Progenitor cell of endocrine pancreas (in vitro differentiated cells): ENCODE results near the gene NLRP8. TPM values are rescaled to one million over a fixed set of nuclear protein-coding genes. Genes with fewer than 3 reads are reported as not detected.
"Not testable (repeated sequence)": the region's sequence is repeated elsewhere in the genome, so short reads cannot be mapped to it uniquely, and the experiment has no call there.

ENCODE experiments used
- DNase-seq: peaks from one replicate; pipeline ENCODE4 v3.0.0; 2021; ENCODE audit warnings: low spot score; ENCODE audit not compliant: unreplicated experiment
- H3K27ac Mint-ChIP-seq: 2 replicates; pipeline ENCODE4 v1.8.0; 2021; ENCODE audit warnings: mild to moderate bottlenecking, moderate library complexity, mixed read lengths
- H3K27me3 Mint-ChIP-seq: 2 replicates; pipeline ENCODE4 v1.8.0; 2021; ENCODE audit warnings: mixed read lengths
- H3K36me3 Mint-ChIP-seq: 2 replicates; pipeline ENCODE4 v1.8.0; 2022; ENCODE audit warnings: mixed read lengths; ENCODE audit not compliant: insufficient read depth
- H3K4me1 Mint-ChIP-seq: 2 replicates; pipeline ENCODE4 v1.8.0; 2021; ENCODE audit warnings: low read depth, mixed read lengths
- H3K4me3 Mint-ChIP-seq: 2 replicates; pipeline ENCODE4 v1.8.0; 2021; ENCODE audit warnings: low read depth, mild to moderate bottlenecking, moderate library complexity, mixed read lengths
- H3K9me3 Mint-ChIP-seq: 2 replicates; pipeline ENCODE4 v1.8.0; 2021; ENCODE audit warnings: low read depth, mixed read lengths
- CTCF ChIP-seq: fragments of 200-600 bp; sonication (generic); IDR thresholded peaks from one replicate; pipeline ENCODE4 v1.5.0; 2021; ENCODE audit warnings: antibody characterized with exemption, mild to moderate bottlenecking; ENCODE audit not compliant: unreplicated experiment
- total RNA-seq: library from RNA; stranded (reverse); gene quantifications from 2 replicates; pipeline ENCODE4 v1.2.1, GENCODE V29; 2021

The NLRP8 gene
- total RNA-seq, 1 donor from 2014 or later: not detected

GRCh38 chr19:55940306-55940705, 7.3 kb upstream of the NLRP8 start:
- Mint-ChIP-seq H3K27ac (no peak overlapping the region), H3K4me3 (no peak overlapping the region), H3K36me3 (peaks cover 14% of the 10 kb centered on the region), H3K27me3 (no peaks in the 10 kb centered on the region), H3K4me1 (no peaks in the 10 kb centered on the region), H3K9me3 (peaks cover 55% of the 10 kb centered on the region)
- no peak for DNase-seq
- no peak for TF ChIP-seq CTCF

- not testable (repeated sequence) for H3K4me3 Mint-ChIP-seq, H3K27me3 Mint-ChIP-seq, H3K27ac Mint-ChIP-seq, H3K4me1 Mint-ChIP-seq, H3K36me3 Mint-ChIP-seq, DNase-seq
- H3K9me3 Mint-ChIP-seq: peaks cover 39% of the 10 kb centered on the region
Measured at GRCh38 chr19:55950566-55950965, 2.9 kb downstream of the NLRP8 start.

- Mint-ChIP-seq H3K4me1 (no peaks in the 10 kb centered on the region), H3K27ac (no peak overlapping the region), H3K27me3 (no peaks in the 10 kb centered on the region), H3K9me3 (peaks cover 27% of the 10 kb centered on the region), H3K36me3 (no peaks in the 10 kb centered on the region), H3K4me3 (no peak overlapping the region)
- no peak for DNase-seq
- no peak for TF ChIP-seq CTCF
Measured at GRCh38 chr19:55956431-55956830, 8.8 kb downstream of the NLRP8 start.

- Mint-ChIP-seq H3K36me3 (no peaks in the 10 kb centered on the region), H3K27me3 (no peaks in the 10 kb centered on the region), H3K9me3 (peaks cover 29% of the 10 kb centered on the region), H3K4me1 (no peaks in the 10 kb centered on the region), H3K27ac (no peak overlapping the region), H3K4me3 (no peak overlapping the region)
- TF ChIP-seq CTCF: no peak
- DNase-seq: no peak
Measured at GRCh38 chr19:55958356-55958755, 10.7 kb downstream of the NLRP8 start.

GRCh38 chr19:55959996-55960675, 12.5 kb downstream of the NLRP8 start:
- Mint-ChIP-seq H3K36me3 (no peaks in the 10 kb centered on the region), H3K27me3 (no peaks in the 10 kb centered on the region), H3K4me1 (no peaks in the 10 kb centered on the region), H3K4me3 (no peak overlapping the region), H3K27ac (no peak overlapping the region), H3K9me3 (peaks cover 31% of the 10 kb centered on the region)
- TF ChIP-seq CTCF: no peak
- no peak for DNase-seq

GRCh38 chr19:55962186-55962585, 14.6 kb downstream of the NLRP8 start:
- TF ChIP-seq CTCF: no peak
- Mint-ChIP-seq H3K4me1 (no peaks in the 10 kb centered on the region), H3K27me3 (no peaks in the 10 kb centered on the region), H3K9me3 (peaks cover 33% of the 10 kb centered on the region), H3K36me3 (no peaks in the 10 kb centered on the region), H3K27ac (no peak overlapping the region), H3K4me3 (no peak overlapping the region)
- no peak for DNase-seq
